GM12874 (cell line): ENCODE data around the gene OR2V1.

Experiments
- CTCF ChIP-seq: IDR thresholded peaks from 2 replicates; pipeline ENCODE4 v1.5.1; 2011; ENCODE audit warnings: low read depth, mild to moderate bottlenecking, control low read depth, low read length, moderate library complexity; ENCODE audit not compliant: insufficient read depth

OR2V1 gene

GRCh38 chr5:181160152-181160754, 29.3 kb upstream of the OR2V1 start:
- TF ChIP-seq CTCF, result no peak

- peak; percentile 87 for TF ChIP-seq CTCF
Observed at GRCh38 chr5:181159286-181160151, 28.6 kb upstream of the OR2V1 start.

GRCh38 chr5:181158869-181159268, 27.9 kb upstream of the OR2V1 start:
- no peak for TF ChIP-seq CTCF

- TF ChIP-seq CTCF, result no peak
Observed at GRCh38 chr5:181156758-181157157, 25.8 kb upstream of the OR2V1 start.

- TF ChIP-seq CTCF, result no peak
Observed at GRCh38 chr5:181153814-181154213, 22.8 kb upstream of the OR2V1 start.

GRCh38 chr5:181152406-181152805, 21.4 kb upstream of the OR2V1 start:
- no peak for TF ChIP-seq CTCF

- no peak for TF ChIP-seq CTCF
Observed at GRCh38 chr5:181151146-181151545, 20.2 kb upstream of the OR2V1 start.
